Colon (tissue), 2 donors: ENCODE data around the gene MYO1D.

Experiments
- FAIRE-seq: peaks from 2 replicates; lab custom pipeline; 2012; peaks lifted over from hg19 to GRCh38; lab: Jason Lieb, UNC
- donor health status: control.
- donor health status: control.

Gene MYO1D

GRCh38 chr17:32488177-32488542, 388.8 kb downstream of the MYO1D start:
- no peak for FAIRE-seq

- FAIRE-seq, result no peak
Measured at GRCh38 chr17:32487473-32488176, 389.3 kb downstream of the MYO1D start.

- FAIRE-seq, result no peak
Measured at GRCh38 chr17:32486701-32487472, 390.0 kb downstream of the MYO1D start, which contains the start of gene CDK5R1. TSS of gene CDK5R1 (plus strand) at chr17:32486993. CDS start at chr17:32487621, 628 bp downstream.

- FAIRE-seq, result no peak
Measured at GRCh38 chr17:32486111-32486700, 390.7 kb downstream of the MYO1D start.

- no peak for FAIRE-seq
Measured at GRCh38 chr17:32485261-32486110, 391.4 kb downstream of the MYO1D start.

GRCh38 chr17:32484628-32485027, 392.3 kb downstream of the MYO1D start:
- FAIRE-seq, result no peak

GRCh38 chr17:32484041-32484461, 392.9 kb downstream of the MYO1D start:
- FAIRE-seq, result no peak

GRCh38 chr17:32483451-32484019, 393.4 kb downstream of the MYO1D start:
- FAIRE-seq, result no peak

- no peak for FAIRE-seq
Measured at GRCh38 chr17:32482568-32483320, 394.2 kb downstream of the MYO1D start.

- FAIRE-seq, result no peak
Measured at GRCh38 chr17:32481193-32481592, 395.7 kb downstream of the MYO1D start.

- no peak for FAIRE-seq
Measured at GRCh38 chr17:32479074-32479617, 397.8 kb downstream of the MYO1D start.

- no peak for FAIRE-seq
Measured at GRCh38 chr17:32477220-32477619, 399.7 kb downstream of the MYO1D start.

GRCh38 chr17:32475258-32475657, 401.7 kb downstream of the MYO1D start:
- FAIRE-seq, result no peak

- no peak for FAIRE-seq
Measured at GRCh38 chr17:32471652-32472051, 405.3 kb downstream of the MYO1D start.

- FAIRE-seq, result no peak
Measured at GRCh38 chr17:32470405-32471167, 406.3 kb downstream of the MYO1D start.

GRCh38 chr17:32467949-32468348, 409.0 kb downstream of the MYO1D start:
- no peak for FAIRE-seq

GRCh38 chr17:32464374-32464773, 412.6 kb downstream of the MYO1D start:
- no peak for FAIRE-seq

- no peak for FAIRE-seq
Measured at GRCh38 chr17:32463304-32463703, 413.6 kb downstream of the MYO1D start.

GRCh38 chr17:32461853-32462617, 414.9 kb downstream of the MYO1D start:
- no peak for FAIRE-seq
